Measurements from ENCODE around the gene ELK3.

DNA sequence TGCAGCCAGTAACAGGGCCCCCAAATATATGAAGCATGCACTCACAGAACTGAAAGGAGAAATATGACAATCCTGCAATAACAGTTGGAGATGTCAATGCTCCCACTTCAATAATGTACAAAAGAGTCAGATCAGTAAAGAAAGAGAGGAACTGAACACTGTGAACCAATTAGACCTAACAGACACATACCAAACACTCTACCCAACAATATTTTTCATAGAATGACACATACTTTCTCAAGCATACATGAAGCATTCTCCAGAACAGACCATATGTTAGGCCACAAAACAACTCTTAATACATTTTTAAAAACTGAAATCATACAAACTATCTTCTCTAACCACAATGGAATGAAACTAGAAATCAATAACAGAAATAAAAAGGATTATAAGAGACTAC lies 80.2 kb downstream of the ELK3 start:
- no peak for TF ChIP-seq POLR2AphosphoS5 (IDR thresholded peaks at IDR 0.05; ENCODE audit: low read depth)
- no peak for TF ChIP-seq CTCF (conservative IDR thresholded peaks at IDR 0.05; ENCODE audit: low read depth in 2 of 2)
- TF ChIP-seq, protein P1, sequence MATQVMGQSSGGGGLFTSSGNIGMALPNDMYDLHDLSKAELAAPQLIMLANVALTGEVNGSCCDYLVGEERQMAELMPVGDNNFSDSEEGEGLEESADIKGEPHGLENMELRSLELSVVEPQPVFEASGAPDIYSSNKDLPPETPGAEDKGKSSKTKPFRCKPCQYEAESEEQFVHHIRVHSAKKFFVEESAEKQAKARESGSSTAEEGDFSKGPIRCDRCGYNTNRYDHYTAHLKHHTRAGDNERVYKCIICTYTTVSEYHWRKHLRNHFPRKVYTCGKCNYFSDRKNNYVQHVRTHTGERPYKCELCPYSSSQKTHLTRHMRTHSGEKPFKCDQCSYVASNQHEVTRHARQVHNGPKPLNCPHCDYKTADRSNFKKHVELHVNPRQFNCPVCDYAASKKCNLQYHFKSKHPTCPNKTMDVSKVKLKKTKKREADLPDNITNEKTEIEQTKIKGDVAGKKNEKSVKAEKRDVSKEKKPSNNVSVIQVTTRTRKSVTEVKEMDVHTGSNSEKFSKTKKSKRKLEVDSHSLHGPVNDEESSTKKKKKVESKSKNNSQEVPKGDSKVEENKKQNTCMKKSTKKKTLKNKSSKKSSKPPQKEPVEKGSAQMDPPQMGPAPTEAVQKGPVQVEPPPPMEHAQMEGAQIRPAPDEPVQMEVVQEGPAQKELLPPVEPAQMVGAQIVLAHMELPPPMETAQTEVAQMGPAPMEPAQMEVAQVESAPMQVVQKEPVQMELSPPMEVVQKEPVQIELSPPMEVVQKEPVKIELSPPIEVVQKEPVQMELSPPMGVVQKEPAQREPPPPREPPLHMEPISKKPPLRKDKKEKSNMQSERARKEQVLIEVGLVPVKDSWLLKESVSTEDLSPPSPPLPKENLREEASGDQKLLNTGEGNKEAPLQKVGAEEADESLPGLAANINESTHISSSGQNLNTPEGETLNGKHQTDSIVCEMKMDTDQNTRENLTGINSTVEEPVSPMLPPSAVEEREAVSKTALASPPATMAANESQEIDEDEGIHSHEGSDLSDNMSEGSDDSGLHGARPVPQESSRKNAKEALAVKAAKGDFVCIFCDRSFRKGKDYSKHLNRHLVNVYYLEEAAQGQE (IDR thresholded peaks at IDR 0.05; ENCODE audit: unreplicated experiment): no peak
- TF ChIP-seq EZH2 (IDR thresholded peaks at IDR 0.05; ENCODE audit: low read depth, unreplicated experiment): no peak
- no peak for TF ChIP-seq CREB1 (CRISPR knock-in tag; IDR thresholded peaks at IDR 0.05; ENCODE audit: low read depth)
- TF ChIP-seq EZH2phosphoT487 (IDR thresholded peaks at IDR 0.05; ENCODE audit: unreplicated experiment): no peak
- TF ChIP-seq NANOG (IDR thresholded peaks at IDR 0.05; ENCODE audit: borderline replicate concordance): no peak
- no peak for TF ChIP-seq JUNB (IDR thresholded peaks at IDR 0.05; ENCODE audit: unreplicated experiment)

All from GM23338 (cell line).